ENCODE data around the gene ZNHIT2. TPM values are rescaled to one million over a fixed set of nuclear protein-coding genes. Genes with fewer than 3 reads are reported as not detected.

The ZNHIT2 gene
- total RNA-seq, 4 donors from 2014 or later = 7.5 to 24.4 (median 18.0) TPM

DNA sequence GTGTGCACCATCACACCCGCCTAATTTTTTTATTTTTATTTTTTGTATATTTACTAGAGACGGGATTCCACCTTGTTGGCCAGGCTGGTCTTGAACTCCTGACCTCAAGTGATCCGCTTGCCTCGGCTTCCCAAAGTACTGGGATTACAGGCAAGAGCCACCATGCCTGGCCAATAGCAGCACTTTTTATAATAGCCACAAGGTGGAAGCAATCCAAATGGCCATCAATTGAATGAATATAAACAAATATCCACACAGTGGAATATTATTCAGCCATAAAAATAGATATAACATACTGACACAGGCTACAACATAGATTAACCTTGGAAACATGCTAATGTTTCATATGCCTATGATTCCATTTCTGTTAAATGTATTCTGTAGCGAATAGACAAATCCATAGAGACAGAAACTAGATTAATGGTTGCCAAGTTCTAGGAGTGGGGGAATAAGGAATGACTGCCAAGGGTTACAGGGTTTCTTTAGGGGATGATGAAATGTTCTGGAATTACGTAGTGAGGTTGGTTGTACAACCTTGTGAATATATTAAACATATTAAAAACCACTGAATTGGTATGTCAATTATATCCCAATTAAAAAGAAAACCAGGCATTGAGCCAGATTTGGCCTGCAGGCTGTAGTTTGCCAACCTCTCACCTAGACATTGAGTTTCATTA is 16.7 kb downstream of the ZNHIT2 start:
- intact Hi-C loops (cut with DNase I) = no loop called here
- Histone ChIP-seq H3K27ac (replicated peaks in 1 of 4) (no peak overlapping the region), H3K36me3 (peaks cover 5 to 47% (median 21%) of the 10 kb centered on the region in 4 donors), H3K9me3 (no peaks in the 10 kb centered on the region), H3K4me1 (peaks cover 26 to 52% (median 43%) of the 10 kb centered on the region in 4 donors), H3K4me3 (no peak overlapping the region), H3K27me3 (no peaks in the 10 kb centered on the region)
- no peak for DNase-seq (ENCODE audit: extremely low spot score)
- TF ChIP-seq POLR2A (IDR thresholded peaks at IDR 0.05; ENCODE audit: low read depth) (no peak), POLR2AphosphoS5 (IDR thresholded peaks at IDR 0.05) (no peak), EP300 (IDR thresholded peaks at IDR 0.05) (no peak)
- TF ChIP-seq, protein P1, sequence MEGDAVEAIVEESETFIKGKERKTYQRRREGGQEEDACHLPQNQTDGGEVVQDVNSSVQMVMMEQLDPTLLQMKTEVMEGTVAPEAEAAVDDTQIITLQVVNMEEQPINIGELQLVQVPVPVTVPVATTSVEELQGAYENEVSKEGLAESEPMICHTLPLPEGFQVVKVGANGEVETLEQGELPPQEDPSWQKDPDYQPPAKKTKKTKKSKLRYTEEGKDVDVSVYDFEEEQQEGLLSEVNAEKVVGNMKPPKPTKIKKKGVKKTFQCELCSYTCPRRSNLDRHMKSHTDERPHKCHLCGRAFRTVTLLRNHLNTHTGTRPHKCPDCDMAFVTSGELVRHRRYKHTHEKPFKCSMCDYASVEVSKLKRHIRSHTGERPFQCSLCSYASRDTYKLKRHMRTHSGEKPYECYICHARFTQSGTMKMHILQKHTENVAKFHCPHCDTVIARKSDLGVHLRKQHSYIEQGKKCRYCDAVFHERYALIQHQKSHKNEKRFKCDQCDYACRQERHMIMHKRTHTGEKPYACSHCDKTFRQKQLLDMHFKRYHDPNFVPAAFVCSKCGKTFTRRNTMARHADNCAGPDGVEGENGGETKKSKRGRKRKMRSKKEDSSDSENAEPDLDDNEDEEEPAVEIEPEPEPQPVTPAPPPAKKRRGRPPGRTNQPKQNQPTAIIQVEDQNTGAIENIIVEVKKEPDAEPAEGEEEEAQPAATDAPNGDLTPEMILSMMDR (IDR thresholded peaks at IDR 0.05) = no peak
- WGBS = 85% methylated on average over 6 of the region's 6 CpGs

DNA sequence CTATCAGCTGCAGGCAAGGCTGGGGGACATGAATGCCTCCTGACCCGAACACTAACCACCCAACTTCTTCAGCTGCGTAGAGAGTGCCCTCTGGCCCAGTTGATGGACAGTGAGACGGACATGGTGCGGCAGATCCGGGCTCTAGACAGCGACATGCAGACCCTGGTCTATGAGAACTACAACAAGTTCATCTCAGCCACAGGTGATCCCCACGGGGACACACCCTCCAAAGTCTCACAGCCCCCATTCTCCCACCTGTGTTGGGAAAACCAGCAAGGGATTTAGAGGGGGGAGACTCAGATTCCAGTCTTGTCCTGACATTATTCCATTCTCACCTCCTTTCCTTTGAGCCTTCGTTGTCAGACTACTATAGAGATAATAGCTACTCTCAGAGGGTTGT is 20.6 kb downstream of the ZNHIT2 start:
- Histone ChIP-seq H3K27ac (replicated peaks in 1 of 4) (peak overlapping the region; percentile 85 to 96 (median 90)), H3K4me3 (peak overlapping the region; percentile 75 to 93 (median 88)), H3K27me3 (no peaks in the 10 kb centered on the region), H3K36me3 (peaks cover 0 to 27% (median 12%) of the 10 kb centered on the region in 4 donors), H3K9me3 (no peaks in the 10 kb centered on the region), H3K4me1 (peaks cover 22 to 36% (median 28%) of the 10 kb centered on the region in 4 donors)
- WGBS = 89% methylated on average over 2 of the region's 8 CpGs
- no peak for DNase-seq (ENCODE audit: extremely low spot score)
- TF ChIP-seq, protein P1 (IDR thresholded peaks at IDR 0.05) = no peak
- no peak for TF ChIP-seq POLR2A (IDR thresholded peaks at IDR 0.05; ENCODE audit: low read depth)
- intact Hi-C loops (cut with DNase I) = loop anchor here (1.0 kb wide), 1 partner anchor 13 kb away; the partner anchor contains the start of genes CDCA5 and ZFPL1

DNA sequence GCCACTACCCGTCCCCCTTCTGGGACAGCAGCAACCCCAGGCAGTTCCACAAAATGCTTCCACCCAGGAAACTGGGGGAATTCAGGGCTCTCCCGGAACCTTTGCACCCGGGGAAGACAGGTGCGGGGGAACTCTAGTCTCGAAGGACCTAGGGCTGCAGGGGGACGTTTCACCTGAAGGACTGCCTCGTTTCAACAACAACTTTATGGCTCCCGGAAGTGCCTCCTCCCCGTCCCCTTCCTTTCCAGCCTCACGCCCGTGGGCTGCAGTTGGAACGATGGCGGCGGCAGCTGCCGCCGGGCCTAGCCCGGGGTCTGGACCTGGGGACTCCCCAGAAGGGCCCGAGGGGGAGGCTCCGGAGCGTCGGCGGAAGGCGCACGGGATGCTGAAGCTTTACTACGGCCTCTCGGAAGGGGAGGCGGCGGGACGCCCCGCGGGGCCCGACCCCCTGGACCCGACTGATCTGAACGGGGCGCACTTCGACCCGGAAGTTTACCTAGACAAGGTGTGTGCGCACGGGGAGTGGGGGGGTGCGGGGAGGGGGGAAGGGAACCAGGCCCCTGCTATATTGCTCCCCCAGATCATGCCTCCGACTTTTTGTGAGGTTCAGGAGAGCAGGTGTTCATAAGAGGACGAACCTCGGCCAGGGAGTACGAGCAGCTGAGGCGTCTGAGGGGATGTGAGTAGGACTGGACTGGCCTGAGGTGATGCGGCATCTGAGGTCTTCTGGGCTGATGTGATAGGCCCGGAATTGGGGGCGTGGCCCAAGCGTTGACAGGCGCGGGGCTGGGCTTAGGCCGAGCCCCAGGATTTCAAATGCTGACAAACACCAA is 21.3 kb downstream of the ZNHIT2 start, which contains the start of gene VPS51:
VPS51 (plus strand) TSS at position 241 of the 833 bp plus-strand sequence; CDS start at position 278, 37 bp downstream.
- 0% methylated on average over 15 of the region's 52 CpGs for WGBS
- DNase-seq (ENCODE audit: extremely low spot score) = peak; percentile 97
- peaks cover 0 to 27% (median 12%) of the 10 kb centered on the region in 4 donors for H3K36me3 ChIP-seq
- H3K4me1 ChIP-seq = peaks cover 20 to 31% (median 25%) of the 10 kb centered on the region in 4 donors
- H3K27ac ChIP-seq (replicated peaks in 1 of 4) = peak within 1 kb of the TSS; percentile 85 to 96 (median 90)
- H3K4me3 ChIP-seq = peak within 1 kb of the TSS; percentile 75 to 93 (median 88)
- intact Hi-C loops (cut with DNase I) = loop anchor here (1.0 kb wide), 1 partner anchor 12 kb away; the partner anchor contains the start of genes CDCA5 and ZFPL1
- TF ChIP-seq EP300 (IDR thresholded peaks at IDR 0.05) (no peak), POLR2AphosphoS5 (IDR thresholded peaks at IDR 0.05) (peak; percentile 86 to 95), POLR2A (IDR thresholded peaks at IDR 0.05; ENCODE audit: low read depth) (peak; percentile 52)
- TF ChIP-seq, protein P1 (IDR thresholded peaks at IDR 0.05) = peak in 1 of 3 experiments; percentile 45
- H3K9me3 ChIP-seq = no peaks in the 10 kb centered on the region
- H3K27me3 ChIP-seq = no peaks in the 10 kb centered on the region

DNA sequence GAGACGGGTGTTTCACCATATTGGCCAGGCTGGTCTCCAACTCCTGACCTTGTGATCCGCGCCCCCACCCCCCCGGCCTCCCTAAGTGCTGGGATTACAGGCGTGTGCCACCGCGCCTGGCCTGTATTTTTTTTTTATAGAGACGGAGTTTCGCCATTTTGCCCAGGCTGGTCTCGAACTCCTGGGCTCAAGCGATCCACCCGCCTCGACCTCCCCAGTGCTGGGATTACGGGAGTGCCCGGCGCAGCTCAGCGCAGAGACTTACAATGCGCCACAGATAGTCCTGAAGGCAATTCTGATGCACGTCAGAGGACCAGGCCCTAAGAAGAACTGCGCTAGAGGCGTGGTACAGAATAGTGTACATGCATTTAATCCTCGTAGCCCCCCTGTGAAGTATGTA is 22.1 kb downstream of the ZNHIT2 start:
- H3K9me3 ChIP-seq = no peaks in the 10 kb centered on the region
- H3K27ac ChIP-seq (replicated peaks in 1 of 4) = peak overlapping the region; percentile 85 to 96 (median 90)
- no peak for TF ChIP-seq EP300 (IDR thresholded peaks at IDR 0.05)
- TF ChIP-seq POLR2A (IDR thresholded peaks at IDR 0.05; ENCODE audit: low read depth) = no peak
- TF ChIP-seq POLR2AphosphoS5 (IDR thresholded peaks at IDR 0.05) = no peak
- TF ChIP-seq, protein P1 (IDR thresholded peaks at IDR 0.05) = no peak
- H3K36me3 ChIP-seq = peaks cover 0 to 27% (median 12%) of the 10 kb centered on the region in 4 donors
- intact Hi-C loops (cut with DNase I) = no loop called here
- no peaks in the 10 kb centered on the region for H3K27me3 ChIP-seq
- H3K4me3 ChIP-seq = peak overlapping the region; percentile 75 to 93 (median 88)
- H3K4me1 ChIP-seq = peaks cover 20 to 25% (median 23%) of the 10 kb centered on the region in 4 donors
- DNase-seq (ENCODE audit: extremely low spot score) = no peak
- WGBS = 74% methylated on average over 22 of the region's 22 CpGs
